RWPE1 (cell line): ENCODE measurements around the gene TEDC1.
A peak's percentile ranks its signal among the peaks of the same experiment; 100 is the strongest.

ENCODE experiments used
- CTCF ChIA-PET: fragments of 350-600 bp; sonication (Branson Sonifier 250); formaldehyde crosslinking; extraction: SDS; loops from one replicate; lab custom pipeline; 2021; lab: Yijun Ruan, JAX
- POLR2A ChIA-PET: fragments of 400-600 bp; formaldehyde crosslinking; extraction: SDS; loops from one replicate; lab custom pipeline; 2020; ENCODE audit warnings: antibody characterized with exemption; ENCODE audit not compliant: low non-redundant PET; lab: Yijun Ruan, JAX
- DNase-seq: peaks from one replicate; pipeline ENCODE4 v3.0.0; 2012; ENCODE audit warnings: low spot score
- H3K27ac ChIP-seq: fragments of 450-650 bp; 2 replicates; pipeline ENCODE4 v1.5.1; 2017
- TF ChIP-seq, protein P1 (sequence below): fragments of 450-650 bp; conservative IDR thresholded peaks from 2 replicates; pipeline ENCODE4 v1.5.1; 2017; ENCODE audit warnings: low read depth, mild to moderate bottlenecking

TEDC1 gene

DNA sequence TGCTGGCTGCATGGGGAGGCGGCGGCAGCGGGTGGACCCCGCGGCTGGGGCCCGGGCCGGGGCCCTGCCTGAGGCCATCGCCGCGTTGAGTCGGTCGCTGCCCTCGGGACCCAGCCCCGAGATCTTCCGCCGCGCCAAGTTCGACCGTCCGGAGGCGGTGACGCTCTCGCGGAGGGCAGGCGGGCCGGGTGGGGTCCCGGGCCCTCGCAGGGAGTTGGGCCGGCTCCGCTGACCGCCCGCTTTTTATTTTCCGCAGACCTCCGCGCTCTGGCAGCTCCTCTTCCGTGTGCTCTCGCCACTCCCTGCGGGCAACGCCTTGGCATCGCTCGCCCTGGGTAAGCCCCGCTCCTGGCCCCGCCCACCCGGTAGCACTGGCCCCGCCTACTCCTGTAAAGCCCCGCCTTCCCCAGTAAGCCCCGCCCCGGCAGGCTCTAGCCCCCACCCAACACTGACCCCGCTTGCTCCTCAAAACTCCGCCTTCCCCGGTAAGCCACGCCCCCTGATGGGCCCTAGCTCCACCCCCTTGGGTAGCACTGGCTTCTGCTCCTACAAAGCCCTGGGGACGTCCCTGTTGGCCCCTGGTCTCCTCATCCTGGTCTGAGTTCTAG lies 424 bp downstream of the TEDC1 start:
- CTCF ChIA-PET = interaction anchor here (0.6 to 1.1 kb wide), 3 partner anchors 37 to 123 kb away, joined by 3 to 6 read pairs (median 4); no protein-coding TSS in a partner anchor
- H3K27ac ChIP-seq = peak overlapping the region; percentile 100
- DNase-seq = peak; percentile 89
- TF ChIP-seq, protein P1, sequence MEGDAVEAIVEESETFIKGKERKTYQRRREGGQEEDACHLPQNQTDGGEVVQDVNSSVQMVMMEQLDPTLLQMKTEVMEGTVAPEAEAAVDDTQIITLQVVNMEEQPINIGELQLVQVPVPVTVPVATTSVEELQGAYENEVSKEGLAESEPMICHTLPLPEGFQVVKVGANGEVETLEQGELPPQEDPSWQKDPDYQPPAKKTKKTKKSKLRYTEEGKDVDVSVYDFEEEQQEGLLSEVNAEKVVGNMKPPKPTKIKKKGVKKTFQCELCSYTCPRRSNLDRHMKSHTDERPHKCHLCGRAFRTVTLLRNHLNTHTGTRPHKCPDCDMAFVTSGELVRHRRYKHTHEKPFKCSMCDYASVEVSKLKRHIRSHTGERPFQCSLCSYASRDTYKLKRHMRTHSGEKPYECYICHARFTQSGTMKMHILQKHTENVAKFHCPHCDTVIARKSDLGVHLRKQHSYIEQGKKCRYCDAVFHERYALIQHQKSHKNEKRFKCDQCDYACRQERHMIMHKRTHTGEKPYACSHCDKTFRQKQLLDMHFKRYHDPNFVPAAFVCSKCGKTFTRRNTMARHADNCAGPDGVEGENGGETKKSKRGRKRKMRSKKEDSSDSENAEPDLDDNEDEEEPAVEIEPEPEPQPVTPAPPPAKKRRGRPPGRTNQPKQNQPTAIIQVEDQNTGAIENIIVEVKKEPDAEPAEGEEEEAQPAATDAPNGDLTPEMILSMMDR = no peak
- POLR2A ChIA-PET = no interaction called here

GRCh38 chr14:105492031-105492970 lies 1.3 kb downstream of the TEDC1 start:
- POLR2A ChIA-PET = no interaction called here
- CTCF ChIA-PET = interaction anchor here (0.6 to 1.1 kb wide), 2 partner anchors 36 to 124 kb away, joined by 4 to 6 read pairs; no protein-coding TSS in a partner anchor
- peak overlapping the region; percentile 100 for H3K27ac ChIP-seq
- TF ChIP-seq, protein P1 = no peak
- DNase-seq = no peak

DNA sequence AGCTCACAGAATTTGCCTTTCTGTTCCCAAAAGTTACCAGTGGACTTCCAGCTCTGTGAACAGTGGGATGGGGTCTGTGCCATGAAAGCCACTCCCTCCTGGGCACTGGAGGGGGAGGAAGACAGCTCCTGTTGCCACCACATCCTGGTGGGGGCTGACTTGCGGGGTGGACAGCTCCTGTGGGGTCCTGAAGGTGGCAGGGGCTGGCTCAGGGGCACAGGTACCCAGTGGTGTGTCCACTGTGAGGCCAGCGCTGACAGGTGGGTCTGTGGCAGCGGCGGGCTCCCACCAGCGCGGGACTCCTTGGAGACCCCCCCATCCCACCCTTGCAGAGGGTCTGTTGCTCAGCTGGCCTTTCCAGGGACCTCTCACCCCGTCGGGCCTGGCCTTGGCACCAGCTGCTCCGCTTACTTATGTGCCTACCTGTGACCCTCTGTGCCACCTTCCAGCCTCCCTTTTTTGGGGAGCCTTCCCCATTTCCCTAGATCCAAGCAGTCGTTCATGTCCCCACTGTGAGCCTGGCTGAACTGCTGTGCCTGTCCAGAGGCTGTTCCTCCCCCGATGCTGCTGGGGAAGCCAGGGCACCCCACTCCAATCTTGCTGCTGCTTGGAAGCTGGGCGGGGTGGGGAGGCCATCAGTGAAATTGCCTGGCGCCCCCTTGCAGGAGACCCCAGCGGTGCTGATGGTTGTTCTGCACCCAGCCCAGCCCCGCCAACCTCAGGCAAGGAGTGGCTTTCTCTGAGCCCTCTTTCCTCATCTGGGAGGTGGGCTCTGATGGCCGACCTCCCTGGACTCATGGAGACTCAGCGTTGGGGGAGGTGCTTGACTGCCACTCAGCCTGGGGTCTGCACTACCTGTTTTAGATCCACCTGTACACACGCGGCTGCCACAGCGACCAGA lies 2.2 kb downstream of the TEDC1 start:
- TF ChIP-seq, protein P1 = no peak
- peak overlapping the region; percentile 100 for H3K27ac ChIP-seq
- ChIA-PET POLR2A (no interaction called here), CTCF (interaction anchor here (1.1 kb wide), 1 partner anchor 35 kb away, joined by 7 read pairs; no protein-coding TSS in a partner anchor)
- DNase-seq = no peak

DNA sequence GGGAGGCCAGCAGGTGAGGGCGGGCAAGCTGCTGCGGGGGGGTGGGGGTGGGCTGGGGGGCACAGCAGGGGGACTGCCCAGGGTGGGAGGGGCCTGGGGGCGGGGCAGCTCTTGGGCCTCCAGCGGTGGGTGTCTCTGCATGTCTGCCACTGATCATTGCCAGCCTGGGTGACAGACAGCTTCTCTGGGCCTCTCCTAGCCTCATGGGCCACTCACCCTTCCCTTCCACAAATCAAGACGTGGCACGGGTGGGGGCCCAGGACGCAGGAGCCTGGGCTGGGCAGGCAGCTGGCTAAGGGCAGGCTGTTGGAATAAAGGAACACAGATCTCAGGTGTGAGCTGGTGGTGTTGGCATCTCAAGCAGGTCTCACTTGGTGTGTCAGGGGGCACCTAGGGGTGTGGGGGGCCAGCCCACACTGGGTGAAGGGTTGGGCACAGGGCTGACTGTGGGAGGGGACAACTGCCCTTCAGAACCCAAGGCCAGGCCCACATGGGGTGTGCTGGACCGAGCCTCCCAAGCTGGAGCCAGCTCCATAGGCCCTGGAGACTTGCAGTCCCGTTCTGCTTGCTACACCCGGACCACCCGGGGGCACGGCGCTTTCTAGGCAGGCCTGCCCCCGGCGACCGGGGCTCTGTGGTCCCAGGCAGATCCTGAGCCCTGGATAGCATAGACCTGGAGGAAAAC lies 3.0 kb downstream of the TEDC1 start:
- no peak for DNase-seq
- POLR2A ChIA-PET = no interaction called here
- CTCF ChIA-PET = interaction anchor here (1.1 kb wide), 1 partner anchor 34 kb away, joined by 7 read pairs; no protein-coding TSS in a partner anchor

GRCh38 chr14:105494606-105494929 lies 3.5 kb downstream of the TEDC1 start:
- H3K27ac ChIP-seq = peak overlapping the region; percentile 100
- DNase-seq = no peak
- CTCF ChIA-PET = no interaction called here
- TF ChIP-seq, protein P1 = no peak
- POLR2A ChIA-PET = no interaction called here

More for the DNA sequence above, 3.0 kb downstream of the TEDC1 start:
- H3K27ac ChIP-seq = peak overlapping the region; percentile 100
- TF ChIP-seq, protein P1 = no peak
